ENCODE measurements around the gene ERC1. TPM values are rescaled to one million over a fixed set of nuclear protein-coding genes. Genes with fewer than 3 reads are reported as not detected.

ERC1 gene
- total and polyA plus RNA-seq, 9 of the 15 experiments (the other 6 are each of a cell fraction or from before 2014, with no cell fraction given), result 0.74 to 11.8 (median 4.8) TPM

DNA sequence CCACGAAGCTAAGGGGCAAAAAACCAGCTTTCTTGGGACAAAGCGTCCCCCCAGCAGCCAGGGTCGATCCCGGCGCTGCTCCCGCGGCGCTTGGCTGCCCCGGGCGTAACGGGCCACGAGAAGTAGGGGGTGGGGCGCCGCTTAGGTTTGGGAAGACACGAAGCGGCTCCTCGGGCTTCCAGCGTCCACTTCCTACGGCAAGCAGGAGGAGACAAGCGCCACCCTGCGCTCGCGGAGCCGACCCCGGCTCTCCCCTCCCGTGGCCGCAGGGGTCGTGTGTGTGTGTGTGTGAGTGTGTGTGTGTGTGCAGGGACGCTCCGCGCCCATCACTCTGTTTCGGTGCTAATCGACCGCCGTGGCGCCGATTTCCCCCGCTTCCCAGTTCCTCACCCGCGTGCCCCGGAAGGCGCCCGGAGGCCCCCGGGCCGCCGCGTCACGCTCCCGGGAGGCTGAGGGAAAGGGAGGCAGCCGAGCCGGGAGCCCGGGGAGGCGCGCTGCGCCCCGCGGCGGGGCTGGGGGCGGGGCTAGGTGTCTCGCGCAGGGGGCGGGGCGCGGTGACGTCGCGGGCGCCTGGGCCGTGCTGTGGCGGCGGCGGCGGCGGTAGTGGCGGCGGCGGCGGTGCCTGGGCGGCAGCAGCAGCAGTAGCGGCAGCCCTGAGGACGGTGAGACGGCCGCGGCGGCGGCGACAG lies at the start of gene ERC1 (continued):
- TF ChIP-seq, protein P1, sequence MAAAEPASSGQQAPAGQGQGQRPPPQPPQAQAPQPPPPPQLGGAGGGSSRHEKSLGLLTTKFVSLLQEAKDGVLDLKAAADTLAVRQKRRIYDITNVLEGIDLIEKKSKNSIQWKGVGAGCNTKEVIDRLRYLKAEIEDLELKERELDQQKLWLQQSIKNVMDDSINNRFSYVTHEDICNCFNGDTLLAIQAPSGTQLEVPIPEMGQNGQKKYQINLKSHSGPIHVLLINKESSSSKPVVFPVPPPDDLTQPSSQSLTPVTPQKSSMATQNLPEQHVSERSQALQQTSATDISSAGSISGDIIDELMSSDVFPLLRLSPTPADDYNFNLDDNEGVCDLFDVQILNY (CRISPR knock-in tag; IDR thresholded peaks at IDR 0.05), result no peak
- no peak for TF ChIP-seq CREB1 (IDR thresholded peaks at IDR 0.05)
- peak; percentile 71 for TF ChIP-seq CREB1 (CRISPR knock-in tag; IDR thresholded peaks at IDR 0.05)
- TF ChIP-seq GABPA (tag; conservative IDR thresholded peaks at IDR 0.05; ENCODE audit: low read depth), result peak; percentile 68
- TF ChIP-seq TBL1XR1 (IDR thresholded peaks at IDR 0.05; ENCODE audit: low read length in 2 of 2), result no peak
- TF ChIP-seq ZNF707 (CRISPR knock-in tag; conservative IDR thresholded peaks at IDR 0.05), result no peak
- no peak for TF ChIP-seq FUS (optimal IDR thresholded peaks at IDR 0.05; ENCODE audit: low read depth, low read length)
- TF ChIP-seq, protein P2, sequence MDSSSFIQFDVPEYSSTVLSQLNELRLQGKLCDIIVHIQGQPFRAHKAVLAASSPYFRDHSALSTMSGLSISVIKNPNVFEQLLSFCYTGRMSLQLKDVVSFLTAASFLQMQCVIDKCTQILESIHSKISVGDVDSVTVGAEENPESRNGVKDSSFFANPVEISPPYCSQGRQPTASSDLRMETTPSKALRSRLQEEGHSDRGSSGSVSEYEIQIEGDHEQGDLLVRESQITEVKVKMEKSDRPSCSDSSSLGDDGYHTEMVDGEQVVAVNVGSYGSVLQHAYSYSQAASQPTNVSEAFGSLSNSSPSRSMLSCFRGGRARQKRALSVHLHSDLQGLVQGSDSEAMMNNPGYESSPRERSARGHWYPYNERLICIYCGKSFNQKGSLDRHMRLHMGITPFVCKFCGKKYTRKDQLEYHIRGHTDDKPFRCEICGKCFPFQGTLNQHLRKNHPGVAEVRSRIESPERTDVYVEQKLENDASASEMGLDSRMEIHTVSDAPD (CRISPR knock-in tag; IDR thresholded peaks at IDR 0.05), result no peak
- no peak for TF ChIP-seq ILK (tag; IDR thresholded peaks at IDR 0.05; ENCODE audit: borderline replicate concordance, low read depth)
- TF ChIP-seq, protein P3, sequence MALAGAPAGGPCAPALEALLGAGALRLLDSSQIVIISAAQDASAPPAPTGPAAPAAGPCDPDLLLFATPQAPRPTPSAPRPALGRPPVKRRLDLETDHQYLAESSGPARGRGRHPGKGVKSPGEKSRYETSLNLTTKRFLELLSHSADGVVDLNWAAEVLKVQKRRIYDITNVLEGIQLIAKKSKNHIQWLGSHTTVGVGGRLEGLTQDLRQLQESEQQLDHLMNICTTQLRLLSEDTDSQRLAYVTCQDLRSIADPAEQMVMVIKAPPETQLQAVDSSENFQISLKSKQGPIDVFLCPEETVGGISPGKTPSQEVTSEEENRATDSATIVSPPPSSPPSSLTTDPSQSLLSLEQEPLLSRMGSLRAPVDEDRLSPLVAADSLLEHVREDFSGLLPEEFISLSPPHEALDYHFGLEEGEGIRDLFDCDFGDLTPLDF (CRISPR knock-in tag; IDR thresholded peaks at IDR 0.05), result 0 out of 2 replicates have a peak, but pooled peaks have one; percentile 44
- TF ChIP-seq ATF1 (CRISPR knock-in tag; IDR thresholded peaks at IDR 0.05), result no peak
- peak; percentile 87 for TF ChIP-seq ATF1 (tag; IDR thresholded peaks at IDR 0.05)
- TF ChIP-seq ATF7 (IDR thresholded peaks at IDR 0.05), result peak; percentile 70; the same call in 1 of the 2 replicates
- TF ChIP-seq IRF2 (CRISPR knock-in tag; IDR thresholded peaks at IDR 0.05), result no peak
- peak; percentile 84 for TF ChIP-seq CXXC5 (CRISPR knock-in tag; IDR thresholded peaks at IDR 0.05)
- TF ChIP-seq RAD51 (IDR thresholded peaks at IDR 0.05; ENCODE audit: borderline replicate concordance, low read depth), result no peak
- TF ChIP-seq, protein P4, sequence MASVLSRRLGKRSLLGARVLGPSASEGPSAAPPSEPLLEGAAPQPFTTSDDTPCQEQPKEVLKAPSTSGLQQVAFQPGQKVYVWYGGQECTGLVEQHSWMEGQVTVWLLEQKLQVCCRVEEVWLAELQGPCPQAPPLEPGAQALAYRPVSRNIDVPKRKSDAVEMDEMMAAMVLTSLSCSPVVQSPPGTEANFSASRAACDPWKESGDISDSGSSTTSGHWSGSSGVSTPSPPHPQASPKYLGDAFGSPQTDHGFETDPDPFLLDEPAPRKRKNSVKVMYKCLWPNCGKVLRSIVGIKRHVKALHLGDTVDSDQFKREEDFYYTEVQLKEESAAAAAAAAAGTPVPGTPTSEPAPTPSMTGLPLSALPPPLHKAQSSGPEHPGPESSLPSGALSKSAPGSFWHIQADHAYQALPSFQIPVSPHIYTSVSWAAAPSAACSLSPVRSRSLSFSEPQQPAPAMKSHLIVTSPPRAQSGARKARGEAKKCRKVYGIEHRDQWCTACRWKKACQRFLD (CRISPR knock-in tag; IDR thresholded peaks at IDR 0.05), result no peak; the same call in 1 of the 2 replicates
- peak; percentile 39 for TF ChIP-seq RBM25 (IDR thresholded peaks at IDR 0.05; ENCODE audit: low read depth, low read length, severe bottlenecking)
- TF ChIP-seq SPI1 (IDR thresholded peaks at IDR 0.05; ENCODE audit: borderline replicate concordance, low read depth, low read length), result peak; percentile 12; the same call in 1 of the 2 replicates
- TF ChIP-seq NR2C1 (IDR thresholded peaks at IDR 0.05), result peak; percentile 20; the same call in 1 of the 2 replicates
- TF ChIP-seq NR2C1 (tag; IDR thresholded peaks at IDR 0.05), result no peak
- no peak for TF ChIP-seq TFAM (CRISPR knock-in tag; conservative IDR thresholded peaks at IDR 0.05)
- no peak for TF ChIP-seq SMAD2 (IDR thresholded peaks at IDR 0.05; ENCODE audit: low read depth, low read length)
- no peak for TF ChIP-seq MYBL2 (IDR thresholded peaks at IDR 0.05; ENCODE audit: low read depth)
- TF ChIP-seq MYBL2 (CRISPR knock-in tag; IDR thresholded peaks at IDR 0.05; ENCODE audit: borderline replicate concordance), result no peak
- TF ChIP-seq GABPB2 (CRISPR knock-in tag; conservative IDR thresholded peaks at IDR 0.05), result no peak

Measured in K562 (cell line).